ENCODE results near the gene EFNA1. TPM values are rescaled to one million over a fixed set of nuclear protein-coding genes. Genes with fewer than 3 reads are reported as not detected.

EFNA1 gene
- total and polyA plus RNA-seq, 8 donors: 19.5 to 91.7 (median 37.7) TPM

DNA sequence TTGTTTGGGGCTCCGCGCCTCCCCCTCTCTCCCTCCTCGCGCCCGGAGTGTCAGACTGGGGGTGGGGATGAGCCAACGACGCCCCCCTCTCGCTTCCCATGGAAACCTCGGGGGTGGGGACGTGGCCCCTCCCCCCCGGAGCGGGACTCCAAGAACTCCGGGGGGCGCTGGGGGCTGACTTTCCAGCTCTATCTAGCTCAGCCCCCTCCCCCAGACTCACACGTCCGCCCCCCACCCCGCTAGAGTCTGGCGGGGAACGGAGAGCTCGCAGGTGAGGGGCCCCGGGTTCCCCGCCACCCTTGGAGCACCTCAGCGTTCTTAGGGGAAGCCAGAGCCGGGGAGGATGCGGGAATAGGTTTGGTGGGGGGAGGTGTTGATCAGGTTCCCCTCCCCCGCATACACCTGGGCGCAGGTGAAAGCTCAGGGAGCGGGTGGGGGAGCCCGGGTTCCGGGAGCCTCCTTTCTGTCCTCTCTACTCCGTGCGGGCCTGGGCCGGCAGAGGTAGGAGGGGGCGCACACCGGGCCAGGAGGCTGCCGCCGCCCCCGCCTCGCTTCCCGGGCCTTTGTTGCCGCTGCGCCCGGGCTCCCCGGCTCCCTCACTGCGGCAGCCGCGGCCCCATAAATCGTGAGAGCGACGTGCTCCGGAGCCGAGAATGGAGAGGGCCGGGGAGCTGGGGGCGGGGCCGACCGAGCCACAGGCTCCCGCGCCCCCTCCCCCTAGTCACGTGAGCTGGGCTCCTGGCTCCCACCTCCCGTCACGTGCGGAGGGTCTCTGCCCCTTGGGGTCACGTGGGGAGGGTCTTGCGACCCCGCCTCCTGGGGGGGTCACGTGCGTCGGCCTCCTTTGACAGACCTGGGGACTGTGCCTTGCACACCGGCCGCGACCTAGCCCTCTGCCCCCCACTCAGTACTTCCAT, 47.1 kb upstream of the EFNA1 start:
- DNase-seq (peak in 3 of 6 donors; percentile 32 to 75 (median 59)), ATAC-seq (no peak), FAIRE-seq (no peak)
- TF ChIP-seq, protein P1, sequence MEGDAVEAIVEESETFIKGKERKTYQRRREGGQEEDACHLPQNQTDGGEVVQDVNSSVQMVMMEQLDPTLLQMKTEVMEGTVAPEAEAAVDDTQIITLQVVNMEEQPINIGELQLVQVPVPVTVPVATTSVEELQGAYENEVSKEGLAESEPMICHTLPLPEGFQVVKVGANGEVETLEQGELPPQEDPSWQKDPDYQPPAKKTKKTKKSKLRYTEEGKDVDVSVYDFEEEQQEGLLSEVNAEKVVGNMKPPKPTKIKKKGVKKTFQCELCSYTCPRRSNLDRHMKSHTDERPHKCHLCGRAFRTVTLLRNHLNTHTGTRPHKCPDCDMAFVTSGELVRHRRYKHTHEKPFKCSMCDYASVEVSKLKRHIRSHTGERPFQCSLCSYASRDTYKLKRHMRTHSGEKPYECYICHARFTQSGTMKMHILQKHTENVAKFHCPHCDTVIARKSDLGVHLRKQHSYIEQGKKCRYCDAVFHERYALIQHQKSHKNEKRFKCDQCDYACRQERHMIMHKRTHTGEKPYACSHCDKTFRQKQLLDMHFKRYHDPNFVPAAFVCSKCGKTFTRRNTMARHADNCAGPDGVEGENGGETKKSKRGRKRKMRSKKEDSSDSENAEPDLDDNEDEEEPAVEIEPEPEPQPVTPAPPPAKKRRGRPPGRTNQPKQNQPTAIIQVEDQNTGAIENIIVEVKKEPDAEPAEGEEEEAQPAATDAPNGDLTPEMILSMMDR (IDR thresholded peaks at IDR 0.05): no peak
- Histone ChIP-seq H3K36me3 (no peaks in the 10 kb centered on the region), H3K9me3 (no peaks in the 10 kb centered on the region), H3K27ac (no peak overlapping the region), H3K27me3 (peaks cover 0 to 31% (median 6%) of the 10 kb centered on the region in 4 donors), H3K4me1 (peaks cover 36 to 41% (median 37%) of the 10 kb centered on the region in 3 donors), H3K4me3 (peak overlapping the region in 2 of 4 donors; percentile 41 to 45)
- WGBS, 2 donors: 1 to 2% methylated on average over 40 to 71 of the region's 71 CpGs
- intact Hi-C loops (cut with DNase I): loop anchor here in 1 of 3 donors (5.0 kb wide), 1 partner anchor 38 kb away; no protein-coding TSS in a partner anchor

GRCh38 chr1:155081472-155082300, 46.0 kb upstream of the EFNA1 start:
- no peaks in the 10 kb centered on the region for H3K9me3 ChIP-seq
- no peak overlapping the region for H3K27ac ChIP-seq
- H3K4me1 ChIP-seq: peaks cover 36 to 44% (median 40%) of the 10 kb centered on the region in 3 donors
- WGBS, 2 donors: 3 to 4% methylated on average over 44 to 68 of the region's 68 CpGs
- no peak for FAIRE-seq
- no peak for ATAC-seq
- DNase-seq: peak in 2 of 6 donors; percentile 47 to 75
- intact Hi-C loops (cut with DNase I): loop anchor here in 1 of 3 donors (5.0 kb wide), 1 partner anchor 39 kb away; no protein-coding TSS in a partner anchor
- TF ChIP-seq, protein P1 (IDR thresholded peaks at IDR 0.05): no peak
- peaks cover 0 to 31% (median 6%) of the 10 kb centered on the region in 4 donors for H3K27me3 ChIP-seq
- no peaks in the 10 kb centered on the region for H3K36me3 ChIP-seq
- peak overlapping the region in 2 of 4 donors; percentile 16 to 30 for H3K4me3 ChIP-seq

DNA sequence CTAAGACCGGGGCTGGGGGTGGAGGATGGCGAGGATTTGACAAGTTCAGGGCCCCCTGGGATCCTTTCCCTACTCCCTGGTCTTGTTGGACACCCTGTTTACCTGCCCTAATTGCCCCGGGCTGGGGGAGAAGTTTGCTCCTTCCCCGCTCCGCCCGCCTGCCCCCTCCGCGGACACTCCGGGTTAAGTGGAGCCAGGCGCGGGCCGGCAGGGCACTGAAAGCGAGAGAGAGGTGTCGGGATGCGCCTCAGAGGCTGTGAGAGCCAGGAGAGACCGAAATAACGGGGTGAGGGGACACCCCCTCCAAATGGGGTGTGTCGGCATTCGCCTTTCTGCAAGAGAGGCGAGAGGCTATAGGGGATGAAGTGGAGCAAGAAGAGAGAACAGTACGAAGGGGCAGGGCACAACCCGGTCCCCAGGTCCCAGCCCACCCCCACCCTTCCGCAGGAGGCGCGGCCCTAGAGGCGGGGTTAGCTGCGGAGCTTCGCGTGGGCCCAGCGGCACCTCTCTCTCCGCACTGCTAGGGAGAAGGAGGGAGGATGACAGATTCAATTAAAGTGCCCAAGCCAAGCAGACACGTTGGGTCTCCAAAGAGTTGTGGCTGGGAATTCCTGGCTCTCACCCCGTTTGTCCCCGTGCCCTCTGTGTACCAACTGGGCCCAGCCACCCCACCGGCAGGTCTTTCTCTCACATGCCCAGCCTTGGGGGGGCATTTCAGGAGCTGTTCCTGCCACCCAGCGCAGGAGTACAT, 45.2 kb upstream of the EFNA1 start:
- 13 to 16% methylated on average over 30 to 36 of the region's 36 CpGs for WGBS, 2 donors
- Histone ChIP-seq H3K4me1 (peaks cover 36 to 44% (median 40%) of the 10 kb centered on the region in 3 donors), H3K4me3 (peak overlapping the region in 1 of 4 donors; percentile 30)

GRCh38 chr1:155083052-155083541, 44.6 kb upstream of the EFNA1 start:
- Histone ChIP-seq H3K4me3 (no peak overlapping the region), H3K4me1 (peaks cover 36 to 44% (median 40%) of the 10 kb centered on the region in 3 donors), H3K9me3 (no peaks in the 10 kb centered on the region), H3K36me3 (no peaks in the 10 kb centered on the region), H3K27ac (no peak overlapping the region), H3K27me3 (peaks cover 0 to 31% (median 6%) of the 10 kb centered on the region in 4 donors)
- peak in 1 of 6 donors; percentile 74 for DNase-seq
- intact Hi-C loops (cut with DNase I): loop anchor here in 1 of 3 donors (5.0 kb wide), 1 partner anchor 41 kb away; no protein-coding TSS in a partner anchor
- 39% methylated on average over 6 of the region's 6 CpGs for WGBS, 2 donors
- FAIRE-seq: no peak
- ATAC-seq: no peak
- TF ChIP-seq, protein P1 (IDR thresholded peaks at IDR 0.05): no peak

More for the DNA sequence above, 45.2 kb upstream of the EFNA1 start:
- Histone ChIP-seq H3K36me3 (no peaks in the 10 kb centered on the region), H3K9me3 (no peaks in the 10 kb centered on the region), H3K27me3 (peaks cover 0 to 31% (median 6%) of the 10 kb centered on the region in 4 donors), H3K27ac (no peak overlapping the region)
- DNase-seq (peak in 1 of 6 donors; percentile 66), FAIRE-seq (no peak), ATAC-seq (no peak)
- intact Hi-C loops (cut with DNase I): loop anchor here in 1 of 3 donors (5.0 kb wide), 1 partner anchor 40 kb away; no protein-coding TSS in a partner anchor
- TF ChIP-seq, protein P1 (IDR thresholded peaks at IDR 0.05): no peak
